WTC11 (cell line): Measurements from ENCODE around the gene ARHGAP22. TPM values are rescaled to one million over a fixed set of nuclear protein-coding genes. Genes with fewer than 3 reads are reported as not detected.

Experiments
- ATAC-seq: fragments of 200-7000 bp; cut with Tn5 transposase; 2 replicates; pipeline ENCODE4 v1.10.0; 2021; ENCODE audit warnings: mild to moderate bottlenecking, moderate library complexity
- CTCF ChIA-PET: fragments of 300-600 bp; sonication (Branson Sonifier 250); formaldehyde crosslinking; loops from one replicate; lab custom pipeline; 2021; ENCODE audit warnings: antibody characterized with exemption; lab: Charles Lee
- POLR2A ChIA-PET: fragments of 350-600 bp; sonication (Branson Sonifier 250); formaldehyde crosslinking; loops from one replicate; lab custom pipeline; 2021; ENCODE audit warnings: antibody characterized with exemption; lab: Charles Lee
- DNase-seq: peaks from one replicate; pipeline ENCODE4 v3.0.0; 2021; ENCODE audit warnings: low spot score
- H3K27ac Mint-ChIP-seq: 2 replicates; pipeline ENCODE4 v1.8.0; 2021; ENCODE audit warnings: mixed read lengths
- H3K27me3 Mint-ChIP-seq: 2 replicates; pipeline ENCODE4 v1.8.0; 2021; ENCODE audit warnings: low read depth, mild to moderate bottlenecking, moderate library complexity, mixed read lengths
- H3K36me3 Mint-ChIP-seq: 2 replicates; pipeline ENCODE4 v1.8.0; 2021; ENCODE audit warnings: mixed read lengths
- H3K4me1 Mint-ChIP-seq: 2 replicates; pipeline ENCODE4 v1.8.0; 2022; ENCODE audit warnings: mixed read lengths
- H3K4me3 Mint-ChIP-seq: 2 replicates; pipeline ENCODE4 v1.8.0; 2021; ENCODE audit warnings: mild to moderate bottlenecking, moderate library complexity, mixed read lengths
- H3K9me3 Mint-ChIP-seq: 2 replicates; pipeline ENCODE4 v1.8.0; 2021; ENCODE audit warnings: mixed read lengths
- ATF1 ChIP-seq: sonication (generic); formaldehyde crosslinking; IDR thresholded peaks from 2 replicates; pipeline ENCODE4 v1.8.1; 2023; ENCODE audit warnings: mild to moderate bottlenecking, moderate library complexity, missing genetic modification reagents
- CDX4 ChIP-seq: fragments of 250-450 bp; sonication (Bioruptor Pico); IDR thresholded peaks from 2 replicates; pipeline ENCODE4 v1.9.0; 2021; ENCODE audit warnings: moderate library complexity, mild to moderate bottlenecking, inconsistent platforms, borderline replicate concordance
- E2F1 ChIP-seq: sonication (generic); formaldehyde crosslinking; IDR thresholded peaks from 2 replicates; pipeline ENCODE4 v1.8.0; 2022; ENCODE audit warnings: mild to moderate bottlenecking, missing genetic modification reagents
- E2F5 ChIP-seq: sonication (generic); formaldehyde crosslinking; IDR thresholded peaks from 2 replicates; pipeline ENCODE4 v1.8.1; 2022; ENCODE audit warnings: mild to moderate bottlenecking, moderate library complexity, missing genetic modification reagents
- EMX1 ChIP-seq: fragments of 250-450 bp; sonication (Bioruptor Pico); IDR thresholded peaks from 2 replicates; pipeline ENCODE4 v1.8.0; 2021; ENCODE audit warnings: mild to moderate bottlenecking
- ETV6 ChIP-seq: sonication (generic); formaldehyde crosslinking; IDR thresholded peaks from 2 replicates; pipeline ENCODE4 v1.8.1; 2022; ENCODE audit warnings: mild to moderate bottlenecking, missing genetic modification reagents
- FOXJ3 ChIP-seq: sonication (generic); formaldehyde crosslinking; IDR thresholded peaks from 2 replicates; pipeline ENCODE4 v1.9.0; 2021; ENCODE audit warnings: missing genetic modification reagents, mild to moderate bottlenecking, borderline replicate concordance
- FOXP4 ChIP-seq: sonication (generic); formaldehyde crosslinking; IDR thresholded peaks from 2 replicates; pipeline ENCODE4 v1.8.0; 2022; ENCODE audit warnings: mild to moderate bottlenecking, missing genetic modification reagents
- GRHL2 ChIP-seq: fragments of 250-450 bp; sonication (Bioruptor Pico); IDR thresholded peaks from 2 replicates; pipeline ENCODE4 v1.8.0; 2022; ENCODE audit warnings: mild to moderate bottlenecking, moderate library complexity; ENCODE audit not compliant: insufficient replicate concordance, severe bottlenecking
- HMGA2 ChIP-seq: fragments of 250-450 bp; sonication (Bioruptor Pico); IDR thresholded peaks from 2 replicates; pipeline ENCODE4 v1.4.0; 2021; ENCODE audit warnings: mild to moderate bottlenecking, moderate library complexity
- IRF2 ChIP-seq: sonication (generic); formaldehyde crosslinking; IDR thresholded peaks from 2 replicates; pipeline ENCODE4 v1.8.0; 2022; ENCODE audit warnings: low read depth, missing genetic modification reagents, borderline replicate concordance
- KAT7 ChIP-seq: sonication (generic); formaldehyde crosslinking; IDR thresholded peaks from 2 replicates; pipeline ENCODE4 v1.8.1; 2023; ENCODE audit warnings: missing genetic modification reagents, mild to moderate bottlenecking, borderline replicate concordance
- MXD4 ChIP-seq: fragments of 250-450 bp; sonication (Bioruptor Pico); IDR thresholded peaks from 2 replicates; pipeline ENCODE4 v1.8.0; 2021; ENCODE audit warnings: mild to moderate bottlenecking, moderate library complexity, borderline replicate concordance
- NFATC4 ChIP-seq: fragments of 250-450 bp; sonication (Bioruptor Pico); IDR thresholded peaks from 2 replicates; pipeline ENCODE4 v1.9.0; 2021; ENCODE audit warnings: mild to moderate bottlenecking
- NFE2L1 ChIP-seq: sonication (generic); formaldehyde crosslinking; IDR thresholded peaks from 2 replicates; pipeline ENCODE4 v1.8.1; 2023; ENCODE audit warnings: missing genetic modification reagents
- PREB ChIP-seq: sonication (generic); formaldehyde crosslinking; IDR thresholded peaks from 2 replicates; pipeline ENCODE4 v1.8.1; 2022; ENCODE audit warnings: mild to moderate bottlenecking, missing genetic modification reagents, moderate library complexity, borderline replicate concordance
- RORB ChIP-seq: fragments of 250-450 bp; sonication (Bioruptor Pico); IDR thresholded peaks from 2 replicates; pipeline ENCODE4 v1.9.0; 2021; ENCODE audit warnings: mild to moderate bottlenecking
- TEAD1 ChIP-seq: sonication (generic); formaldehyde crosslinking; IDR thresholded peaks from 2 replicates; pipeline ENCODE4 v1.8.0; 2022; ENCODE audit warnings: mild to moderate bottlenecking, missing genetic modification reagents
- USF1 ChIP-seq: sonication (generic); formaldehyde crosslinking; IDR thresholded peaks from 2 replicates; pipeline ENCODE4 v1.8.0; 2022; ENCODE audit warnings: mild to moderate bottlenecking, missing genetic modification reagents
- USF2 ChIP-seq: sonication (generic); formaldehyde crosslinking; IDR thresholded peaks from 2 replicates; pipeline ENCODE4 v1.8.1; 2023; ENCODE audit warnings: mild to moderate bottlenecking, missing genetic modification reagents, moderate library complexity
- ZNF232 ChIP-seq: sonication (generic); formaldehyde crosslinking; IDR thresholded peaks from 2 replicates; pipeline ENCODE4 v1.8.0; 2022; ENCODE audit warnings: mild to moderate bottlenecking, missing genetic modification reagents
- ZNF425 ChIP-seq: fragments of 250-450 bp; sonication (Bioruptor Pico); conservative IDR thresholded peaks from 2 replicates; pipeline ENCODE4 v1.9.0; 2021; ENCODE audit warnings: mild to moderate bottlenecking
- total RNA-seq: library from RNA; stranded (reverse); gene quantifications from 3 replicates; pipeline ENCODE4 v1.2.3, GENCODE V29; 2021

ARHGAP22 gene
- total RNA-seq, 1 experiment from 2014 or later: 8.6 TPM

- Mint-ChIP-seq H3K27me3 (peaks cover 20% of the 10 kb centered on the region), H3K4me1 (peaks cover 19% of the 10 kb centered on the region), H3K27ac (no peak overlapping the region), H3K36me3 (no peaks in the 10 kb centered on the region), H3K9me3 (no peaks in the 10 kb centered on the region), H3K4me3 (no peak overlapping the region)
- ATAC-seq: no peak
- ChIA-PET POLR2A (no interaction called here), CTCF (interaction anchor here (1.3 kb wide), 1 partner anchor 14 kb away, joined by 5 read pairs; no protein-coding TSS in a partner anchor)
- no peak for DNase-seq
- TF ChIP-seq FOXP4 (CRISPR knock-in tag): no peak
- TF ChIP-seq RORB (CRISPR knock-in tag): no peak
- no peak for TF ChIP-seq MXD4 (CRISPR knock-in tag)
- no peak for TF ChIP-seq GRHL2 (CRISPR knock-in tag)
- TF ChIP-seq NFE2L1: no peak
- no peak for TF ChIP-seq EMX1 (CRISPR knock-in tag)
- TF ChIP-seq E2F5 (CRISPR knock-in tag): no peak
- no peak for TF ChIP-seq HMGA2
- TF ChIP-seq USF2 (CRISPR knock-in tag): no peak
- TF ChIP-seq FOXJ3 (CRISPR knock-in tag): no peak
- no peak for TF ChIP-seq KAT7 (CRISPR knock-in tag)
- TF ChIP-seq NFATC4 (CRISPR knock-in tag): no peak
- no peak for TF ChIP-seq TEAD1 (CRISPR knock-in tag)
- no peak for TF ChIP-seq CDX4 (CRISPR knock-in tag)
- no peak for TF ChIP-seq ETV6 (CRISPR knock-in tag)
- TF ChIP-seq USF1 (CRISPR knock-in tag): no peak
- no peak for TF ChIP-seq IRF2 (CRISPR knock-in tag)
- no peak for TF ChIP-seq ATF1 (CRISPR knock-in tag)
Observed at GRCh38 chr10:48600645-48601505, 4.0 kb downstream of the ARHGAP22 start.

GRCh38 chr10:48599830-48600134, 5.1 kb downstream of the ARHGAP22 start:
- POLR2A ChIA-PET: no interaction called here
- CTCF ChIA-PET: interaction anchor here (0.7 to 1.5 kb wide), 4 partner anchors 8 to 57 kb away, joined by 3 to 5 read pairs (median 4); no protein-coding TSS in a partner anchor
- ATAC-seq (no peak), DNase-seq (no peak)
- no peak overlapping the region for H3K27ac Mint-ChIP-seq
- no peaks in the 10 kb centered on the region for H3K9me3 Mint-ChIP-seq
- no peak overlapping the region for H3K4me3 Mint-ChIP-seq
- H3K27me3 Mint-ChIP-seq: peaks cover 13% of the 10 kb centered on the region
- H3K4me1 Mint-ChIP-seq: peaks cover 24% of the 10 kb centered on the region
- no peaks in the 10 kb centered on the region for H3K36me3 Mint-ChIP-seq
- TF ChIP-seq RORB (CRISPR knock-in tag): no peak
- TF ChIP-seq ZNF425 (CRISPR knock-in tag): no peak
- no peak for TF ChIP-seq E2F1
- TF ChIP-seq PREB (CRISPR knock-in tag): no peak
- TF ChIP-seq ATF1 (CRISPR knock-in tag): no peak
- TF ChIP-seq FOXP4 (CRISPR knock-in tag): no peak
- no peak for TF ChIP-seq ZNF232 (CRISPR knock-in tag)
